Naive thymus-derived CD8-positive, alpha-beta T cell (primary cell): ENCODE measurements around the gene RUVBL2. TPM values are rescaled to one million over a fixed set of nuclear protein-coding genes. Genes with fewer than 3 reads are reported as not detected.

Experiments
- ATAC-seq, 2 donors: fragments of 150-1000 bp; cut with Tn5 transposase in 1 of 2; sonication (Bioruptor Pico), chemical (Tn5 transposase) in 1 of 2; 1 replicate in 1 of 2; 2 replicates in 1 of 2; pipeline ENCODE4 v1.10.0; 2021; ENCODE audit warnings: mild to moderate bottlenecking in 2 of 2, moderate library complexity in 2 of 2
- POLR2A ChIA-PET: fragments of 350-600 bp; sonication (Branson Sonifier 250); formaldehyde crosslinking; loops from one replicate; lab custom pipeline; 2021; ENCODE audit warnings: antibody characterized with exemption; lab: Charles Lee
- DNase-seq, 10 donors: peaks; one replicate each; pipeline versions ENCODE4 v3.0.0 to v3.0.0-alpha.2; 2020 to 2022
- H3K27ac Mint-ChIP-seq, 10 donors: one replicate each; pipeline ENCODE4 v1.8.0; 2020 to 2022; ENCODE audit warnings: mild to moderate bottlenecking in 10 of 10, mixed read lengths in 10 of 10, moderate library complexity in 4 of 10, inconsistent platforms in 1 of 10
- H3K27me3 Mint-ChIP-seq, 5 donors: one replicate each; pipeline ENCODE4 v1.8.0; 2021 to 2022; ENCODE audit warnings: mixed read lengths in 5 of 5
- H3K36me3 Mint-ChIP-seq, 3 donors: one replicate each; pipeline ENCODE4 v1.8.0; 2020 to 2022; ENCODE audit warnings: mixed read lengths in 3 of 3, mild to moderate bottlenecking in 2 of 3, inconsistent platforms in 1 of 3
- H3K4me1 Mint-ChIP-seq, 4 donors: one replicate each; pipeline ENCODE4 v1.8.0; 2021 to 2022; ENCODE audit warnings: mixed read lengths in 4 of 4
- H3K4me3 Mint-ChIP-seq, 10 donors: one replicate each; pipeline ENCODE4 v1.8.0; 2020 to 2022; ENCODE audit warnings: mild to moderate bottlenecking in 10 of 10, mixed read lengths in 10 of 10, moderate library complexity in 6 of 10, inconsistent platforms in 1 of 10
- H3K9me3 Mint-ChIP-seq, 9 donors: one replicate each; pipeline ENCODE4 v1.8.0; 2020 to 2022; ENCODE audit warnings: mixed read lengths in 9 of 9, mild to moderate bottlenecking in 3 of 9, inconsistent platforms in 1 of 9, moderate library complexity in 1 of 9
- polyA plus RNA-seq, 3 donors: library from polyadenylated mRNA; unstranded; fragments of 300-500 nt; fragmentation: Illumina TruSeq; gene quantifications; one replicate each; pipeline ENCODE4 v1.2.3, GENCODE V29; 2021
- total RNA-seq, 8 experiments: library from RNA in 2 of 8; stranded (reverse) in 2 of 8; gene quantifications; one replicate each; pipeline ENCODE4 v1.2.3 and lab custom pipeline; 2021 to 2026

RUVBL2 gene
- total and polyA plus RNA-seq, 5 experiments from 2014 or later = 30.4 to 66.1 (median 47.5) TPM

- ATAC-seq = peak; percentile 80 to 90
- Mint-ChIP-seq H3K4me3 (no peak overlapping the region), H3K36me3 (peaks cover 0 to 29% (median 4%) of the 10 kb centered on the region in 3 donors), H3K27ac (peak overlapping the region in 1 of 10 donors; percentile 61), H3K4me1 (peaks cover 0 to 3% (median 1%) of the 10 kb centered on the region in 4 donors), H3K9me3 (no peaks in the 10 kb centered on the region), H3K27me3 (no peaks in the 10 kb centered on the region)
- POLR2A ChIA-PET = interaction anchor here (1.0 to 3.0 kb wide), 3 partner anchors 11 to 17 kb away, joined by 4 to 29 read pairs (median 7); partner anchors contain the start of genes FTL, GYS1 and RUVBL2
- peak in 5 of 10 donors; percentile 29 to 60 (median 46) for DNase-seq
Measured at GRCh38 chr19:48975947-48976847, 17.5 kb upstream of the RUVBL2 start.

GRCh38 chr19:48977061-48977460 is 16.6 kb upstream of the RUVBL2 start:
- no peak overlapping the region for H3K27ac Mint-ChIP-seq
- ATAC-seq (no peak), DNase-seq (no peak)
- POLR2A ChIA-PET = interaction anchor here (1.0 to 3.0 kb wide), 3 partner anchors 12 to 16 kb away, joined by 4 to 29 read pairs (median 7); partner anchors contain the start of genes FTL, GYS1 and RUVBL2
- H3K36me3 Mint-ChIP-seq = peaks cover 0 to 37% (median 5%) of the 10 kb centered on the region in 3 donors
- H3K4me1 Mint-ChIP-seq = peaks cover 0 to 3% (median under 1%) of the 10 kb centered on the region in 4 donors
- H3K9me3 Mint-ChIP-seq = no peaks in the 10 kb centered on the region
- H3K27me3 Mint-ChIP-seq = no peaks in the 10 kb centered on the region
- H3K4me3 Mint-ChIP-seq = no peak overlapping the region

- Mint-ChIP-seq H3K27me3 (no peaks in the 10 kb centered on the region), H3K36me3 (peaks cover 0 to 45% (median 3%) of the 10 kb centered on the region in 3 donors), H3K4me3 (no peak overlapping the region), H3K27ac (no peak overlapping the region), H3K9me3 (no peaks in the 10 kb centered on the region), H3K4me1 (peaks cover 0 to 2% (median 0%) of the 10 kb centered on the region in 4 donors)
- peak in 1 of 2 donors; percentile 48 for ATAC-seq
- no peak for DNase-seq
- POLR2A ChIA-PET = interaction anchor here (0.6 to 1.2 kb wide), 3 partner anchors 11 to 108 kb away, joined by 3 to 5 read pairs (median 3); partner anchors contain the start of genes GYS1 and RUVBL2
Measured at GRCh38 chr19:48982280-48982679, 11.4 kb upstream of the RUVBL2 start.

- Mint-ChIP-seq H3K36me3 (peaks cover 0 to 54% (median 3%) of the 10 kb centered on the region in 3 donors), H3K4me3 (no peak overlapping the region)
Measured at GRCh38 chr19:48985711-48986110, 8.0 kb upstream of the RUVBL2 start.

GRCh38 chr19:48986211-48986610 is 7.5 kb upstream of the RUVBL2 start:
- H3K9me3 Mint-ChIP-seq = no peaks in the 10 kb centered on the region
- ATAC-seq (no peak), DNase-seq (no peak)
- no peak overlapping the region for H3K27ac Mint-ChIP-seq
- no peak overlapping the region for H3K4me3 Mint-ChIP-seq
- H3K4me1 Mint-ChIP-seq = peaks cover 3 to 16% (median 11%) of the 10 kb centered on the region in 4 donors
- POLR2A ChIA-PET = interaction anchor here (0.7 kb wide), 1 partner anchor 1742 kb away, joined by 4 read pairs; no protein-coding TSS in a partner anchor
- H3K36me3 Mint-ChIP-seq = peaks cover 0 to 50% (median 3%) of the 10 kb centered on the region in 3 donors
- H3K27me3 Mint-ChIP-seq = no peaks in the 10 kb centered on the region

More at GRCh38 chr19:48985711-48986110, 8.0 kb upstream of the RUVBL2 start:
- POLR2A ChIA-PET = no interaction called here
- H3K4me1 Mint-ChIP-seq = peaks cover 3 to 12% (median 7%) of the 10 kb centered on the region in 4 donors
- DNase-seq (no peak), ATAC-seq (no peak)
- no peak overlapping the region for H3K27ac Mint-ChIP-seq
- H3K27me3 Mint-ChIP-seq = no peaks in the 10 kb centered on the region
- no peaks in the 10 kb centered on the region for H3K9me3 Mint-ChIP-seq

- Mint-ChIP-seq H3K27me3 (no peaks in the 10 kb centered on the region), H3K4me1 (peaks cover 9 to 21% (median 19%) of the 10 kb centered on the region in 4 donors), H3K4me3 (no peak overlapping the region), H3K27ac (peak overlapping the region in 1 of 10 donors; percentile 45), H3K9me3 (no peaks in the 10 kb centered on the region), H3K36me3 (peaks cover 0 to 39% (median 0%) of the 10 kb centered on the region in 3 donors)
- DNase-seq (no peak), ATAC-seq (no peak)
- POLR2A ChIA-PET = no interaction called here
Measured at GRCh38 chr19:48987323-48987722, 6.4 kb upstream of the RUVBL2 start.

GRCh38 chr19:48988286-48988685 is 5.4 kb upstream of the RUVBL2 start:
- Mint-ChIP-seq H3K4me3 (no peak overlapping the region), H3K27me3 (no peaks in the 10 kb centered on the region), H3K4me1 (peaks cover 16 to 29% (median 21%) of the 10 kb centered on the region in 4 donors), H3K9me3 (no peaks in the 10 kb centered on the region), H3K36me3 (peaks cover 0 to 33% (median 0%) of the 10 kb centered on the region in 3 donors), H3K27ac (peak overlapping the region in 2 of 10 donors; percentile 21 to 43)
- POLR2A ChIA-PET = interaction anchor here (0.5 kb wide), 1 partner anchor 660 kb away, joined by 5 read pairs; no protein-coding TSS in a partner anchor
- DNase-seq = no peak
- no peak for ATAC-seq

- ATAC-seq (no peak), DNase-seq (no peak)
- H3K36me3 Mint-ChIP-seq = peaks cover 0 to 32% (median 0%) of the 10 kb centered on the region in 3 donors
- no peaks in the 10 kb centered on the region for H3K27me3 Mint-ChIP-seq
- no peaks in the 10 kb centered on the region for H3K9me3 Mint-ChIP-seq
- no peak overlapping the region for H3K4me3 Mint-ChIP-seq
- H3K4me1 Mint-ChIP-seq = peaks cover 21 to 34% (median 24%) of the 10 kb centered on the region in 4 donors
- POLR2A ChIA-PET = interaction anchor here (0.5 kb wide), 1 partner anchor 660 kb away, joined by 5 read pairs; no protein-coding TSS in a partner anchor
- no peak overlapping the region for H3K27ac Mint-ChIP-seq
Measured at GRCh38 chr19:48988860-48989259, 4.8 kb upstream of the RUVBL2 start.

GRCh38 chr19:48989701-48990291 is 3.9 kb upstream of the RUVBL2 start:
- POLR2A ChIA-PET = interaction anchor here (0.6 kb wide), 1 partner anchor 341 kb away, joined by 8 read pairs; no protein-coding TSS in a partner anchor

GRCh38 chr19:48990400-48990799 is 3.3 kb upstream of the RUVBL2 start:
- Mint-ChIP-seq H3K4me3 (peak overlapping the region in 4 of 10 donors; percentile 1 to 47 (median 32)), H3K9me3 (no peaks in the 10 kb centered on the region), H3K36me3 (peaks cover 0 to 28% (median 0%) of the 10 kb centered on the region in 3 donors), H3K27me3 (no peaks in the 10 kb centered on the region), H3K27ac (peak overlapping the region in 8 of 10 donors; percentile 14 to 84 (median 48)), H3K4me1 (peaks cover 34 to 48% (median 36%) of the 10 kb centered on the region in 4 donors)
- POLR2A ChIA-PET = interaction anchor here (0.6 kb wide), 1 partner anchor 342 kb away, joined by 8 read pairs; no protein-coding TSS in a partner anchor
- DNase-seq (no peak), ATAC-seq (no peak)

More at GRCh38 chr19:48989701-48990291, 3.9 kb upstream of the RUVBL2 start:
- H3K36me3 Mint-ChIP-seq = peaks cover 0 to 32% (median 0%) of the 10 kb centered on the region in 3 donors
- no peak for ATAC-seq
- no peaks in the 10 kb centered on the region for H3K27me3 Mint-ChIP-seq
- no peak overlapping the region for H3K4me3 Mint-ChIP-seq
- H3K4me1 Mint-ChIP-seq = peaks cover 29 to 42% (median 30%) of the 10 kb centered on the region in 4 donors
- no peak for DNase-seq
- H3K27ac Mint-ChIP-seq = peak overlapping the region in 4 of 10 donors; percentile 14 to 84 (median 58)
- H3K9me3 Mint-ChIP-seq = no peaks in the 10 kb centered on the region

GRCh38 chr19:48991011-48991609 is 2.6 kb upstream of the RUVBL2 start:
- H3K36me3 Mint-ChIP-seq = peaks cover 0 to 25% (median 0%) of the 10 kb centered on the region in 3 donors
- no peak for DNase-seq
- no peaks in the 10 kb centered on the region for H3K27me3 Mint-ChIP-seq
- POLR2A ChIA-PET = interaction anchor here (0.6 to 3.4 kb wide), 3 partner anchors 14 to 63 kb away, joined by 3 to 53 read pairs (median 4); partner anchors contain the start of gene FTL
- H3K9me3 Mint-ChIP-seq = no peaks in the 10 kb centered on the region
- H3K4me1 Mint-ChIP-seq = peaks cover 34 to 50% (median 36%) of the 10 kb centered on the region in 4 donors
- peak overlapping the region in 5 of 10 donors; percentile 10 to 65 (median 32) for H3K27ac Mint-ChIP-seq
- no peak for ATAC-seq
- H3K4me3 Mint-ChIP-seq = peak overlapping the region in 2 of 10 donors; percentile 24 to 54
